ENCODE data around the gene DOCK9.

- TF ChIP-seq CTCF (conservative IDR thresholded peaks at IDR 0.05; ENCODE audit: low read depth, low read length) (no peak), EZH2 (IDR thresholded peaks at IDR 0.05; ENCODE audit: borderline replicate concordance, low read depth, low read length, poor library complexity, severe bottlenecking) (no peak)
These were observed 193.2 kb downstream of the DOCK9 start for GRCh38 chr13:98784666-98785065.

Data from A673 (cell line).